H1 (cell line): ENCODE results near the gene ENPP1. TPM values are rescaled to one million over a fixed set of nuclear protein-coding genes. Genes with fewer than 3 reads are reported as not detected.

Source experiments
- CTCF ChIA-PET: fragments of 300-600 bp; sonication (Branson Sonifier 250); formaldehyde crosslinking; loops from one replicate; lab custom pipeline; 2021; ENCODE audit not compliant: partially characterized antibody; lab: Charles Lee
- POLR2A ChIA-PET: fragments of 300-600 bp; sonication (Branson Sonifier 250); formaldehyde crosslinking; loops from one replicate; lab custom pipeline; 2021; ENCODE audit warnings: inconsistent platforms; ENCODE audit not compliant: partially characterized antibody; lab: Charles Lee
- DNase-seq, 2 experiments: peaks; one replicate each; pipeline versions ENCODE4 v3.0.0 to v3.0.0-alpha.2; 2010 to 2022; ENCODE audit warnings: low spot score in 2 of 2, low read depth in 1 of 2, mixed read lengths in 1 of 2
- FAIRE-seq: peaks from 2 replicates; lab custom pipeline; 2011; peaks lifted over from hg19 to GRCh38; lab: Jason Lieb, UNC
- H2AFZ ChIP-seq: 2 replicates; pipeline ENCODE4 v1.8.1; 2012; ENCODE audit warnings: low read length, inconsistent platforms
- H2AK5ac ChIP-seq: 2 replicates; pipeline ENCODE4 v1.6.1; 2013; ENCODE audit warnings: low read depth, low read length
- H2BK120ac ChIP-seq: replicated peaks from 2 replicates; pipeline ENCODE3; 2013; ENCODE audit warnings: low read depth, low read length, inconsistent platforms
- H2BK12ac ChIP-seq: 2 replicates; pipeline ENCODE4 v1.6.1; 2013; ENCODE audit warnings: low read depth, low read length
- H2BK15ac ChIP-seq: 2 replicates; pipeline ENCODE4 v1.6.1; 2013; ENCODE audit warnings: low read length
- H2BK20ac ChIP-seq: 2 replicates; pipeline ENCODE4 v1.6.1; 2013; ENCODE audit warnings: low read length
- H2BK5ac ChIP-seq: 2 replicates; pipeline ENCODE4 v1.6.1; 2013; ENCODE audit warnings: low read depth, low read length
- H3K14ac ChIP-seq: 2 replicates; pipeline ENCODE4 v1.6.1; 2013; ENCODE audit warnings: inconsistent platforms; ENCODE audit not compliant: insufficient read length
- H3K18ac ChIP-seq: 2 replicates; pipeline ENCODE4 v1.6.1; 2013; ENCODE audit warnings: low read length; ENCODE audit errors: extremely low read depth
- H3K23ac ChIP-seq: 2 replicates; pipeline ENCODE4 v1.6.1; 2013; ENCODE audit warnings: inconsistent platforms; ENCODE audit not compliant: insufficient read length
- H3K23me2 ChIP-seq: 2 replicates; pipeline ENCODE4 v1.6.1; 2013; ENCODE audit warnings: low read depth, low read length
- H3K27ac ChIP-seq: 2 replicates; pipeline ENCODE4 v1.6.1; 2011; ENCODE audit warnings: low read depth, low read length, inconsistent platforms
- H3K27me3 ChIP-seq, 4 experiments: replicated peaks in 1 of 4; 1 replicate in 1 of 4; 2 replicates in 3 of 4; pipeline versions ENCODE4 v1.6.1 to v1.8.1; 2011 to 2013; ENCODE audit warnings: low read length in 3 of 4, mild to moderate bottlenecking in 3 of 4, inconsistent platforms in 2 of 4, mixed read lengths in 2 of 4, moderate library complexity in 1 of 4; ENCODE audit not compliant: control insufficient read depth in 3 of 4, insufficient read depth in 3 of 4; ENCODE audit errors: extremely low read depth in 1 of 4
- H3K36me3 ChIP-seq, 4 experiments: 2 replicates each; pipeline versions ENCODE4 v1.6.1 to v1.8.1; 2011 to 2013; ENCODE audit warnings: mild to moderate bottlenecking in 4 of 4, low read length in 3 of 4, moderate library complexity in 2 of 4, control low read depth in 1 of 4, inconsistent platforms in 1 of 4; ENCODE audit not compliant: insufficient read depth in 4 of 4, control insufficient read depth in 2 of 4
- H3K4ac ChIP-seq: replicated peaks from 2 replicates; pipeline ENCODE3; 2013; ENCODE audit warnings: low read length, low read depth, mixed read lengths, inconsistent platforms; ENCODE audit not compliant: insufficient read length
- H3K4me1 ChIP-seq, 4 experiments: replicated peaks in 1 of 4; 1 replicate in 1 of 4; 2 replicates in 3 of 4; pipeline versions ENCODE4 v1.6.1 to v1.8.1; 2011 to 2013; ENCODE audit warnings: low read length in 3 of 4, inconsistent platforms in 2 of 4, mixed read lengths in 1 of 4; ENCODE audit not compliant: insufficient read depth in 4 of 4, control insufficient read depth in 3 of 4
- H3K4me2 ChIP-seq, 2 experiments: 2 replicates each; pipeline versions ENCODE4 v1.6.1 to v1.8.1; 2011 to 2013; ENCODE audit warnings: low read depth in 2 of 2, low read length in 2 of 2, control low read depth in 1 of 2, inconsistent platforms in 1 of 2, mild to moderate bottlenecking in 1 of 2; ENCODE audit not compliant: insufficient read depth in 1 of 2
- H3K4me3 ChIP-seq, 4 experiments: fragments of 200-600, 300-600 bp in 1 of 4; sonication (generic), shearing (Covaris generic), sonication (Bioruptor Twin) in 1 of 4; 2 replicates each; pipeline versions ENCODE4 v1.5.1 to v1.8.1; 2011 to 2016; ENCODE audit warnings: low read length in 4 of 4, low read depth in 3 of 4, control low read depth in 2 of 4, inconsistent platforms in 2 of 4, mild to moderate bottlenecking in 2 of 4, mixed read lengths in 1 of 4, moderate library complexity in 1 of 4; ENCODE audit not compliant: insufficient read depth in 2 of 4; ENCODE audit errors: extremely low read depth in 1 of 4
- H3K56ac ChIP-seq: replicated peaks from 2 replicates; pipeline ENCODE3; 2013; ENCODE audit warnings: low read depth, mild to moderate bottlenecking, mixed read lengths, low read length, inconsistent platforms; ENCODE audit not compliant: insufficient read length
- H3K79me1 ChIP-seq: 2 replicates; pipeline ENCODE4 v1.6.1; 2013; ENCODE audit warnings: low read depth, low read length, control low read depth
- H3K79me2 ChIP-seq, 2 experiments: 2 replicates each; pipeline versions ENCODE4 v1.6.1 to v1.8.1; 2012 to 2013; ENCODE audit warnings: low read length in 2 of 2, mild to moderate bottlenecking in 2 of 2, inconsistent platforms in 1 of 2; ENCODE audit not compliant: insufficient read depth in 2 of 2, control insufficient read depth in 1 of 2
- H3K9ac ChIP-seq, 4 experiments: replicated peaks in 1 of 4; 1 replicate in 1 of 4; 2 replicates in 3 of 4; pipeline versions ENCODE4 v1.6.1 to v1.8.1; 2011 to 2013; ENCODE audit warnings: low read depth in 3 of 4, low read length in 3 of 4, control low read depth in 2 of 4, mild to moderate bottlenecking in 2 of 4, moderate library complexity in 2 of 4, inconsistent platforms in 1 of 4; ENCODE audit errors: extremely low read depth in 1 of 4
- H3K9me3 ChIP-seq, 2 experiments: 2 replicates each; pipeline versions ENCODE4 v1.6.1 to v1.8.1; 2012 to 2013; ENCODE audit warnings: mild to moderate bottlenecking in 2 of 2, moderate library complexity in 2 of 2, control low read depth in 1 of 2, inconsistent platforms in 1 of 2, low read depth in 1 of 2, low read length in 1 of 2, mixed read lengths in 1 of 2; ENCODE audit not compliant: insufficient read depth in 2 of 2
- H4K20me1 ChIP-seq, 2 experiments: replicated peaks in 1 of 2; 2 replicates each; pipeline versions ENCODE3 to v1.8.1; 2011 to 2013; ENCODE audit warnings: inconsistent platforms in 2 of 2, low read length in 2 of 2, mild to moderate bottlenecking in 1 of 2; ENCODE audit not compliant: insufficient read depth in 2 of 2, control insufficient read depth in 1 of 2
- H4K5ac ChIP-seq: 2 replicates; pipeline ENCODE4 v1.6.1; 2013; ENCODE audit warnings: low read length, low read depth, mixed read lengths, inconsistent platforms; ENCODE audit not compliant: insufficient read length
- H4K8ac ChIP-seq: 2 replicates; pipeline ENCODE4 v1.8.0; 2013; ENCODE audit warnings: mild to moderate bottlenecking, moderate library complexity, low read length, inconsistent platforms; ENCODE audit not compliant: insufficient read depth; ENCODE audit errors: extremely low read depth
- H4K91ac ChIP-seq: replicated peaks from 2 replicates; pipeline ENCODE3; 2013; ENCODE audit warnings: low read length, mixed read lengths, inconsistent platforms; ENCODE audit not compliant: insufficient read length
- ASH2L ChIP-seq: fragments of 200-600, 300-600 bp; sonication (generic); IDR thresholded peaks from one replicate; pipeline ENCODE4 v1.7.1; 2017; ENCODE audit warnings: low read length
- CEBPB ChIP-seq: IDR thresholded peaks from 2 replicates; pipeline ENCODE4 v1.6.1; 2012; ENCODE audit warnings: low read depth, low read length
- EGR1 ChIP-seq: IDR thresholded peaks from 2 replicates; pipeline ENCODE4 v1.6.1; 2011; ENCODE audit warnings: low read depth, low read length, borderline replicate concordance
- EZH2 ChIP-seq: fragments of 200-600 bp; sonication (generic); IDR thresholded peaks from 2 replicates; pipeline ENCODE4 v1.7.1; 2012; ENCODE audit warnings: low read depth, mild to moderate bottlenecking, moderate library complexity, low read length, inconsistent platforms; ENCODE audit not compliant: severe bottlenecking
- FOSL1 ChIP-seq: IDR thresholded peaks from 2 replicates; pipeline ENCODE4 v1.6.1; 2011; ENCODE audit warnings: mild to moderate bottlenecking, low read depth, low read length, moderate library complexity; ENCODE audit not compliant: insufficient read depth
- GABPA ChIP-seq: IDR thresholded peaks from 2 replicates; pipeline ENCODE4 v1.6.1; 2011; ENCODE audit warnings: mild to moderate bottlenecking, low read length, moderate library complexity, borderline replicate concordance; ENCODE audit not compliant: insufficient read depth
- KDM5A ChIP-seq: fragments of 200-600 bp; IDR thresholded peaks from 2 replicates; pipeline ENCODE4 v1.7.1; 2012; ENCODE audit warnings: mild to moderate bottlenecking, low read length, inconsistent platforms, mixed read lengths
- SP1 ChIP-seq: IDR thresholded peaks from 2 replicates; pipeline ENCODE4 v1.6.1; 2011; ENCODE audit warnings: low read depth, low read length
- TBP ChIP-seq: IDR thresholded peaks from 2 replicates; pipeline ENCODE4 v1.6.1; 2011; ENCODE audit warnings: low read depth, low read length, improper control_type of control experiment
- YY1 ChIP-seq: IDR thresholded peaks from 2 replicates; pipeline ENCODE4 v1.6.1; 2011; ENCODE audit warnings: low read depth, mild to moderate bottlenecking, low read length
- WGBS, 2 experiments: shearing (Covaris generic) in 1 of 2; methylation state at CpG; one replicate each; pipeline versions ENCODE4 v1.1.6 to v1.1.7; 2013 to 2015; ENCODE audit warnings: low lambda C conversion rate in 2 of 2, mixed read lengths in 2 of 2, inconsistent platforms in 1 of 2, low coverage in 1 of 2, missing lambda C conversion rate in 1 of 2; ENCODE audit not compliant: insufficient replicate concordance in 2 of 2, insufficient coverage in 1 of 2, insufficient read length in 1 of 2; ENCODE audit errors: extremely low coverage in 1 of 2, missing lambda C conversion rate in 1 of 2; 5-methylcytosine and 5-hydroxymethylcytosine counted together
- polyA plus RNA-seq, 7 experiments: library from polyadenylated mRNA; depleted of rRNA in 3 of 7; stranded (reverse) in 5 of 7; unstranded in 2 of 7; fragments of >200 nt in 5 of 7; fragments of 200-250 nt in 2 of 7; gene quantifications; 1 replicate in 5 of 7; 2 replicates in 1 of 7; 4 replicates in 1 of 7; pipeline versions ENCODE4 v1.2.1 to v1.2.3, GENCODE V29; 2011 to 2013; ENCODE audit warnings: missing spikeins in 2 of 7, mixed read lengths in 2 of 7
- total RNA-seq: library from RNA; stranded (reverse); fragmentation: NEBNext Ultra II Directional; extraction: Animal tissue kit (Norgen Biotek cat#: 25700); gene quantifications from 2 replicates; pipeline ENCODE4 v1.2.1, GENCODE V29; 2021
- TF ChIP-seq, protein P1 (sequence below): IDR thresholded peaks from 2 replicates; pipeline ENCODE4 v1.6.1; 2011; ENCODE audit warnings: low read depth, mild to moderate bottlenecking, low read length; ENCODE audit not compliant: insufficient read depth

The ENPP1 gene
- total and polyA plus RNA-seq, 2 of the 8 experiments (the other 6 are each of a cell fraction or from before 2014, with no cell fraction given): 10.1 to 39.1 TPM

- Histone ChIP-seq H2AK5ac (no peak overlapping the region), H3K56ac (no peak overlapping the region), H3K4me2 (no peak overlapping the region), H3K36me3 (peaks cover 0 to 6% (median 0%) of the 10 kb centered on the region in 4 experiments; a peak in 4 of 8 replicates), H4K5ac (no peak overlapping the region), H3K9me3 (no peaks in the 10 kb centered on the region), H4K20me1 (peaks cover 6% of the 10 kb centered on the region in 2 experiments), H3K27me3 (no peaks in the 10 kb centered on the region), H3K27ac (no peak overlapping the region), H3K4me3 (no peak overlapping the region), H3K18ac (no peak overlapping the region), H3K9ac (no peak overlapping the region), H4K91ac (no peak overlapping the region), H3K4ac (no peak overlapping the region), H3K14ac (no peak overlapping the region), H3K79me1 (no peaks in the 10 kb centered on the region), H2BK5ac (no peak overlapping the region), H2AFZ (no peak overlapping the region), H3K79me2 (no peaks in the 10 kb centered on the region), H2BK12ac (no peak overlapping the region), H2BK120ac (no peak overlapping the region), H2BK20ac (no peak overlapping the region), H3K23me2 (no peaks in the 10 kb centered on the region), H4K8ac (no peak overlapping the region), H3K4me1 (0 out of 7 replicates have a peak, but pooled peaks cover 0 to 2% (median 0%) of the 10 kb centered on the region in 4 experiments), H2BK15ac (no peak overlapping the region), H3K23ac (no peak overlapping the region)
- FAIRE-seq: no peak
- ChIA-PET CTCF (interaction anchor here (0.7 to 10.4 kb wide), 8 partner anchors 15 to 357 kb away, joined by 3 to 72 read pairs (median 4); no protein-coding TSS in a partner anchor), POLR2A (interaction anchor here (1.5 to 14.8 kb wide), 3 partner anchors 13 to 18 kb away, joined by 3 to 216 read pairs (median 5); partner anchors contain the start of gene CCN2)
- no peak for DNase-seq
- 91% methylated on average over 2 of the region's 2 CpGs; no CpG with 5 or more reads in 1 of the 2 experiments for WGBS, 2 experiments
- TF ChIP-seq FOSL1 (no peak), EZH2 (no peak), ASH2L (no peak), EGR1 (no peak), CEBPB (no peak), TBP (no peak), YY1 (no peak), KDM5A (no peak), SP1 (no peak), GABPA (no peak)
- TF ChIP-seq, protein P1, sequence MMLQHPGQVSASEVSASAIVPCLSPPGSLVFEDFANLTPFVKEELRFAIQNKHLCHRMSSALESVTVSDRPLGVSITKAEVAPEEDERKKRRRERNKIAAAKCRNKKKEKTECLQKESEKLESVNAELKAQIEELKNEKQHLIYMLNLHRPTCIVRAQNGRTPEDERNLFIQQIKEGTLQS: no peak
Observed at GRCh38 chr6:131931063-131931750, 123.4 kb downstream of the ENPP1 start.
